Islet of Langerhans (tissue), 1 donor: ENCODE results near the gene POF1B.

Experiments used
- FAIRE-seq: peaks from one replicate; lab custom pipeline; 2011; peaks lifted over from hg19 to GRCh38; lab: Jason Lieb, UNC

Gene POF1B

GRCh38 chrX:85243155-85243554 lies 136.3 kb downstream of the POF1B start:
- FAIRE-seq: peak; percentile 30
